Activated B cell treated with CpG ODN at 0.5 μM for 24 hours (primary cell): ENCODE measurements around the gene PRKN. TPM values are rescaled to one million over a fixed set of nuclear protein-coding genes. Genes with fewer than 3 reads are reported as not detected.

Experiments used
- ATAC-seq: fragments of 200-7000 bp; cut with Tn5 transposase; one replicate; pipeline ENCODE4 v1.10.0; 2021; ENCODE audit warnings: low read depth, mild to moderate bottlenecking, moderate library complexity
- CTCF ChIA-PET: fragments of 350-600 bp; sonication (Branson Sonifier 250); formaldehyde crosslinking; loops from one replicate; lab custom pipeline; 2021; ENCODE audit warnings: antibody characterized with exemption; lab: Charles Lee
- POLR2A ChIA-PET: fragments of 350-600 bp; sonication (Branson Sonifier 250); formaldehyde crosslinking; loops from one replicate; lab custom pipeline; 2021; ENCODE audit warnings: antibody characterized with exemption; lab: Charles Lee
- DNase-seq: peaks from one replicate; pipeline ENCODE4 v3.0.0; 2022
- H3K27ac Mint-ChIP-seq: one replicate; pipeline ENCODE4 v1.8.0; 2020; ENCODE audit warnings: mixed read lengths
- H3K27me3 Mint-ChIP-seq: one replicate; pipeline ENCODE4 v1.8.0; 2021; ENCODE audit warnings: mixed read lengths
- H3K36me3 Mint-ChIP-seq: one replicate; pipeline ENCODE4 v1.8.0; 2021; ENCODE audit warnings: low read depth, mixed read lengths
- H3K4me1 Mint-ChIP-seq: one replicate; pipeline ENCODE4 v1.8.0; 2021; ENCODE audit warnings: mixed read lengths
- H3K4me3 Mint-ChIP-seq: one replicate; pipeline ENCODE4 v1.8.0; 2020; ENCODE audit warnings: mild to moderate bottlenecking, mixed read lengths
- H3K9me3 Mint-ChIP-seq: one replicate; pipeline ENCODE4 v1.8.0; 2020; ENCODE audit warnings: mixed read lengths
- CTCF ChIP-seq: fragments of 200-600 bp; IDR thresholded peaks from one replicate; pipeline ENCODE4 v1.8.0; 2022; ENCODE audit warnings: antibody characterized with exemption, mild to moderate bottlenecking
- intact Hi-C: fragments of 100-400 bp; cut with micrococcal nuclease; formaldehyde crosslinking; loops from one replicate; pipeline ENCODE4 v1.15.1; 2024
- total RNA-seq: library from RNA; stranded (reverse); gene quantifications from 2 replicates; pipeline ENCODE4 v1.2.3, GENCODE V29; 2022

Gene PRKN
- total RNA-seq, 1 donor from 2014 or later: 2.3 TPM

- H3K27me3 Mint-ChIP-seq: no peaks in the 10 kb centered on the region
- CTCF ChIA-PET: interaction anchor here (1.6 to 1.9 kb wide), 2 partner anchors 20 to 23 kb away, joined by 6 to 7 read pairs; no protein-coding TSS in a partner anchor
- POLR2A ChIA-PET: no interaction called here
- H3K4me3 Mint-ChIP-seq: no peak overlapping the region
- no peaks in the 10 kb centered on the region for H3K36me3 Mint-ChIP-seq
- no peak for DNase-seq
- no peaks in the 10 kb centered on the region for H3K4me1 Mint-ChIP-seq
- no peak for TF ChIP-seq CTCF
- no peaks in the 10 kb centered on the region for H3K9me3 Mint-ChIP-seq
- peak; percentile 92 for ATAC-seq
- H3K27ac Mint-ChIP-seq: no peak overlapping the region
- intact Hi-C loops: loop anchor here (5.0 kb wide), 2 partner anchors 303 to 1333 kb away; partner anchors contain the start of genes PACRG and PRKN
These were observed 1333.7 kb downstream of the PRKN start for GRCh38 chr6:161393839-161394364.

- TF ChIP-seq CTCF: no peak
- Mint-ChIP-seq H3K9me3 (no peaks in the 10 kb centered on the region), H3K4me3 (no peak overlapping the region), H3K27ac (no peak overlapping the region), H3K36me3 (no peaks in the 10 kb centered on the region), H3K27me3 (no peaks in the 10 kb centered on the region), H3K4me1 (no peaks in the 10 kb centered on the region)
- ChIA-PET POLR2A (no interaction called here), CTCF (interaction anchor here (1.6 to 1.9 kb wide), 2 partner anchors 19 to 22 kb away, joined by 6 to 7 read pairs; no protein-coding TSS in a partner anchor)
- DNase-seq (no peak), ATAC-seq (no peak)
- intact Hi-C loops: loop anchor here (5.0 kb wide), 2 partner anchors 304 to 1334 kb away; partner anchors contain the start of genes PACRG and PRKN
These were observed 1334.3 kb downstream of the PRKN start for GRCh38 chr6:161393292-161393691.

GRCh38 chr6:161389756-161390155 is 1337.8 kb downstream of the PRKN start:
- ChIA-PET POLR2A (no interaction called here), CTCF (no interaction called here)
- Mint-ChIP-seq H3K9me3 (no peaks in the 10 kb centered on the region), H3K4me1 (no peaks in the 10 kb centered on the region), H3K27ac (no peak overlapping the region), H3K36me3 (no peaks in the 10 kb centered on the region), H3K4me3 (no peak overlapping the region), H3K27me3 (no peaks in the 10 kb centered on the region)
- TF ChIP-seq CTCF: no peak
- DNase-seq (no peak), ATAC-seq (no peak)
- intact Hi-C loops: loop anchor here (5.0 kb wide), 2 partner anchors 308 to 1338 kb away; partner anchors contain the start of genes PACRG and PRKN

GRCh38 chr6:161383951-161384350 is 1343.6 kb downstream of the PRKN start:
- ATAC-seq: no peak
- no peak for DNase-seq
- Mint-ChIP-seq H3K36me3 (no peaks in the 10 kb centered on the region), H3K27me3 (no peaks in the 10 kb centered on the region), H3K9me3 (no peaks in the 10 kb centered on the region), H3K27ac (no peak overlapping the region), H3K4me1 (no peaks in the 10 kb centered on the region), H3K4me3 (no peak overlapping the region)
- POLR2A ChIA-PET: no interaction called here
- CTCF ChIA-PET: interaction anchor here (1.0 kb wide), 1 partner anchor 10 kb away, joined by 3 read pairs; no protein-coding TSS in a partner anchor
- intact Hi-C loops: no loop called here
- TF ChIP-seq CTCF: no peak

- Mint-ChIP-seq H3K27me3 (no peaks in the 10 kb centered on the region), H3K4me3 (no peak overlapping the region), H3K9me3 (no peaks in the 10 kb centered on the region), H3K36me3 (no peaks in the 10 kb centered on the region), H3K27ac (no peak overlapping the region), H3K4me1 (no peaks in the 10 kb centered on the region)
- ATAC-seq (no peak), DNase-seq (no peak)
- intact Hi-C loops: no loop called here
- ChIA-PET CTCF (interaction anchor here (1.1 kb wide), 1 partner anchor 9 kb away, joined by 6 read pairs; no protein-coding TSS in a partner anchor), POLR2A (no interaction called here)
- no peak for TF ChIP-seq CTCF
These were observed 1347.6 kb downstream of the PRKN start for GRCh38 chr6:161379834-161380582.
